ENCODE results near the gene TMEM87B. TPM values are rescaled to one million over a fixed set of nuclear protein-coding genes. Genes with fewer than 3 reads are reported as not detected.

Gene TMEM87B
- total RNA-seq: 32.0 and 36.4 TPM in 2 replicates

GRCh38 chr2:112054847-112055729, at the start of gene TMEM87B:
Gene TMEM87B, plus strand, starts transcription at chr2:112055269. Its CDS starts 323 bp downstream, at chr2:112055592.

GRCh38 chr2:112138159-112139032, 83.3 kb downstream of the TMEM87B start, which contains the start of gene FBLN7:
Gene FBLN7, plus strand, starts transcription at chr2:112138385. Its CDS starts 271 bp downstream, at chr2:112138656.

Other genes starting within 250 kb of the TMEM87B start
- gene ANAPC1, start 171.1 kb upstream of the TMEM87B start, total RNA-seq: 56.1 and 66.7 TPM in 2 replicates
- 1.5 and 2.2 TPM in 2 replicates for gene MERTK, start 156.7 kb upstream of the TMEM87B start, total RNA-seq
- 0.96 TPM in 1 of 2 replicates, not detected in the other for gene FBLN7, start 83.1 kb downstream of the TMEM87B start, total RNA-seq
- 3.4 and 7.2 TPM in 2 replicates for gene ZC3H8, start 199.8 kb downstream of the TMEM87B start, total RNA-seq
- gene ZC3H6, start 220.3 kb downstream of the TMEM87B start, total RNA-seq: 1.9 and 9.8 TPM in 2 replicates